ENCODE results near the gene NOXA1. TPM values are rescaled to one million over a fixed set of nuclear protein-coding genes. Genes with fewer than 3 reads are reported as not detected.

NOXA1 gene
- total and polyA plus RNA-seq, 4 experiments from 2014 or later, result 0.29 to 5.6 (median 2.8) TPM

GRCh38 chr9:137478613-137478961 is 55.4 kb downstream of the NOXA1 start:
- peaks cover 0 to 5% of the 10 kb centered on the region in 2 donors for H3K9me3 ChIP-seq (ENCODE audit: control insufficient read depth in 1 of 2, low read length in 2 of 2)
- Mint-ChIP-seq H3K27ac (no peak overlapping the region), H3K27me3 (no peaks in the 10 kb centered on the region), H3K36me3 (peaks cover 3 to 13% of the 10 kb centered on the region in 2 donors), H3K9me3 (peaks cover 2 to 22% (median 16%) of the 10 kb centered on the region in 8 donors), H3K4me1 (no peaks in the 10 kb centered on the region), H3K4me3 (no peak overlapping the region)
- no peaks in the 10 kb centered on the region for H3K27me3 ChIP-seq (ENCODE audit: insufficient read depth, low read length)
- ChIA-PET POLR2A (ENCODE audit: partially characterized antibody) (no interaction called here), CTCF (ENCODE audit: partially characterized antibody) (no interaction called here)
- no peaks in the 10 kb centered on the region for H3K36me3 ChIP-seq (ENCODE audit: insufficient read depth, low read length)
- no peak overlapping the region for H3K4me3 ChIP-seq (ENCODE audit: low read length in 2 of 2)
- intact Hi-C loops (cut with micrococcal nuclease), result no loop called here
- H3K27ac ChIP-seq (ENCODE audit: low read depth, low read length), result no peak overlapping the region
- H3K4me1 ChIP-seq (ENCODE audit: insufficient read depth, low read length), result no peaks in the 10 kb centered on the region
- no peak for DNase-seq

GRCh38 chr9:137478962-137479861 is 56.0 kb downstream of the NOXA1 start:
- Mint-ChIP-seq H3K4me1 (no peaks in the 10 kb centered on the region), H3K9me3 (peaks cover 2 to 16% (median 12%) of the 10 kb centered on the region in 8 donors), H3K27me3 (no peaks in the 10 kb centered on the region), H3K27ac (peak overlapping the region in 1 of 7 donors; percentile 59), H3K4me3 (no peak overlapping the region), H3K36me3 (peaks cover 2 to 10% of the 10 kb centered on the region in 2 donors)
- Histone ChIP-seq H3K27me3 (ENCODE audit: insufficient read depth, low read length) (no peaks in the 10 kb centered on the region), H3K4me1 (ENCODE audit: insufficient read depth, low read length) (no peaks in the 10 kb centered on the region), H3K27ac (ENCODE audit: low read depth, low read length) (no peak overlapping the region), H3K9me3 (ENCODE audit: control insufficient read depth in 1 of 2, low read length in 2 of 2) (peaks cover 0 to 5% of the 10 kb centered on the region in 2 donors), H3K4me3 (ENCODE audit: low read length in 2 of 2) (no peak overlapping the region), H3K36me3 (ENCODE audit: insufficient read depth, low read length) (no peaks in the 10 kb centered on the region)
- no peak for DNase-seq
- ChIA-PET CTCF (ENCODE audit: partially characterized antibody) (no interaction called here), POLR2A (ENCODE audit: partially characterized antibody) (no interaction called here)
- intact Hi-C loops (cut with micrococcal nuclease), result no loop called here

- H3K9me3 ChIP-seq (ENCODE audit: control insufficient read depth in 1 of 2, low read length in 2 of 2), result peaks cover 0 to 5% of the 10 kb centered on the region in 2 donors
- H3K27ac Mint-ChIP-seq, result peak overlapping the region in 1 of 7 donors; percentile 59
- H3K4me3 ChIP-seq (ENCODE audit: low read length in 2 of 2), result no peak overlapping the region
- no peak for DNase-seq
- H3K4me3 Mint-ChIP-seq, result no peak overlapping the region
- ChIA-PET CTCF (ENCODE audit: partially characterized antibody) (no interaction called here), POLR2A (ENCODE audit: partially characterized antibody) (no interaction called here)
- intact Hi-C loops (cut with micrococcal nuclease), result no loop called here
- H3K27ac ChIP-seq (ENCODE audit: low read depth, low read length), result no peak overlapping the region
- no peaks in the 10 kb centered on the region for H3K27me3 Mint-ChIP-seq
- H3K9me3 Mint-ChIP-seq, result peaks cover 2 to 10% (median 8%) of the 10 kb centered on the region in 8 donors
- H3K36me3 ChIP-seq (ENCODE audit: insufficient read depth, low read length), result no peaks in the 10 kb centered on the region
- H3K4me1 Mint-ChIP-seq, result no peaks in the 10 kb centered on the region
- H3K36me3 Mint-ChIP-seq, result peaks cover 1 to 6% of the 10 kb centered on the region in 2 donors
- H3K4me1 ChIP-seq (ENCODE audit: insufficient read depth, low read length), result no peaks in the 10 kb centered on the region
- no peaks in the 10 kb centered on the region for H3K27me3 ChIP-seq (ENCODE audit: insufficient read depth, low read length)
Measured at GRCh38 chr9:137479892-137480685, 56.9 kb downstream of the NOXA1 start.

GRCh38 chr9:137480686-137481683 is 57.8 kb downstream of the NOXA1 start:
- no peaks in the 10 kb centered on the region for H3K4me1 Mint-ChIP-seq
- POLR2A ChIA-PET (ENCODE audit: partially characterized antibody), result no interaction called here
- DNase-seq, result no peak
- Histone ChIP-seq H3K4me3 (ENCODE audit: low read length in 2 of 2) (no peak overlapping the region), H3K9me3 (ENCODE audit: control insufficient read depth in 1 of 2, low read length in 2 of 2) (peaks cover 0 to 1% of the 10 kb centered on the region in 2 donors), H3K27ac (ENCODE audit: low read depth, low read length) (no peak overlapping the region), H3K4me1 (ENCODE audit: insufficient read depth, low read length) (no peaks in the 10 kb centered on the region), H3K27me3 (ENCODE audit: insufficient read depth, low read length) (no peaks in the 10 kb centered on the region), H3K36me3 (ENCODE audit: insufficient read depth, low read length) (no peaks in the 10 kb centered on the region)
- H3K27me3 Mint-ChIP-seq, result no peaks in the 10 kb centered on the region
- intact Hi-C loops (cut with micrococcal nuclease), result no loop called here
- peaks cover 0 to 5% (median 3%) of the 10 kb centered on the region in 8 donors for H3K9me3 Mint-ChIP-seq
- no peak overlapping the region for H3K27ac Mint-ChIP-seq
- peaks cover 1 to 2% of the 10 kb centered on the region in 2 donors for H3K36me3 Mint-ChIP-seq
- H3K4me3 Mint-ChIP-seq, result no peak overlapping the region
- CTCF ChIA-PET (ENCODE audit: partially characterized antibody), result no interaction called here

GRCh38 chr9:137482094-137482781 is 59.0 kb downstream of the NOXA1 start:
- peak overlapping the region in 1 of 7 donors; percentile 47 for H3K27ac Mint-ChIP-seq
- DNase-seq, result no peak
- Histone ChIP-seq H3K4me1 (ENCODE audit: insufficient read depth, low read length) (no peaks in the 10 kb centered on the region), H3K27me3 (ENCODE audit: insufficient read depth, low read length) (no peaks in the 10 kb centered on the region), H3K27ac (ENCODE audit: low read depth, low read length) (no peak overlapping the region), H3K9me3 (ENCODE audit: control insufficient read depth in 1 of 2, low read length in 2 of 2) (no peaks in the 10 kb centered on the region), H3K4me3 (ENCODE audit: low read length in 2 of 2) (no peak overlapping the region), H3K36me3 (ENCODE audit: insufficient read depth, low read length) (no peaks in the 10 kb centered on the region)
- no peak overlapping the region for H3K4me3 Mint-ChIP-seq
- peaks cover 0 to 2% (median 0%) of the 10 kb centered on the region in 8 donors for H3K9me3 Mint-ChIP-seq
- H3K36me3 Mint-ChIP-seq, result peaks cover 0 to 1% of the 10 kb centered on the region in 2 donors
- POLR2A ChIA-PET (ENCODE audit: partially characterized antibody), result no interaction called here
- intact Hi-C loops (cut with micrococcal nuclease), result no loop called here
- no peaks in the 10 kb centered on the region for H3K27me3 Mint-ChIP-seq
- CTCF ChIA-PET (ENCODE audit: partially characterized antibody), result no interaction called here
- H3K4me1 Mint-ChIP-seq, result no peaks in the 10 kb centered on the region
